Renal pelvis (tissue), 4 donors: ENCODE results near the gene TBC1D5. TPM values are rescaled to one million over a fixed set of nuclear protein-coding genes. Genes with fewer than 3 reads are reported as not detected.
"Not testable (repeated sequence)": the region's sequence is repeated elsewhere in the genome, so short reads cannot be mapped to it uniquely, and the experiment has no call there.

Experiments
- DNase-seq: peaks from one replicate; pipeline ENCODE4 v3.0.0-alpha.2; 2013
- polyA plus RNA-seq, 3 donors: library from polyadenylated mRNA; unstranded; fragments of 120-200 nt; gene quantifications; one replicate each; pipeline ENCODE4 v1.2.1, GENCODE V29; 2013; ENCODE audit not compliant: insufficient read length in 3 of 3

TBC1D5 gene
- polyA plus RNA-seq, 3 donors, result 46.4 to 52.8 (median 48.8) TPM

GRCh38 chr3:17411157-17411877 lies 331.1 kb downstream of the TBC1D5 start:
- DNase-seq, result no peak

- no peak for DNase-seq
Measured at GRCh38 chr3:17407576-17407975, 334.9 kb downstream of the TBC1D5 start.

GRCh38 chr3:17404548-17404947 lies 337.9 kb downstream of the TBC1D5 start:
- DNase-seq, result no peak

GRCh38 chr3:17402442-17402841 lies 340.0 kb downstream of the TBC1D5 start:
- no peak for DNase-seq

- no peak for DNase-seq
Measured at GRCh38 chr3:17401912-17402311, 340.5 kb downstream of the TBC1D5 start.

GRCh38 chr3:17399586-17399985 lies 342.8 kb downstream of the TBC1D5 start:
- DNase-seq, result no peak

GRCh38 chr3:17398959-17399551 lies 343.4 kb downstream of the TBC1D5 start:
- no peak for DNase-seq

GRCh38 chr3:17396036-17396435 lies 346.4 kb downstream of the TBC1D5 start:
- DNase-seq, result no peak

- DNase-seq, result no peak
Measured at GRCh38 chr3:17394541-17395155, 347.8 kb downstream of the TBC1D5 start.

GRCh38 chr3:17392516-17392915 lies 349.9 kb downstream of the TBC1D5 start:
- not testable (repeated sequence) for DNase-seq

GRCh38 chr3:17390785-17391184 lies 351.6 kb downstream of the TBC1D5 start:
- no peak for DNase-seq

GRCh38 chr3:17387108-17387507 lies 355.3 kb downstream of the TBC1D5 start:
- no peak for DNase-seq

- DNase-seq, result no peak
Measured at GRCh38 chr3:17386432-17386831, 356.0 kb downstream of the TBC1D5 start.

GRCh38 chr3:17384567-17385296 lies 357.7 kb downstream of the TBC1D5 start:
- DNase-seq, result no peak

- DNase-seq, result no peak
Measured at GRCh38 chr3:17373304-17373703, 369.1 kb downstream of the TBC1D5 start.

- DNase-seq, result no peak
Measured at GRCh38 chr3:17372362-17373210, 369.8 kb downstream of the TBC1D5 start.

- no peak for DNase-seq
Measured at GRCh38 chr3:17369973-17370372, 372.5 kb downstream of the TBC1D5 start.

GRCh38 chr3:17367171-17367570 lies 375.3 kb downstream of the TBC1D5 start:
- DNase-seq, result no peak

GRCh38 chr3:17360991-17361390 lies 381.4 kb downstream of the TBC1D5 start:
- DNase-seq, result no peak

GRCh38 chr3:17359911-17360310 lies 382.5 kb downstream of the TBC1D5 start:
- DNase-seq, result no peak

GRCh38 chr3:17357035-17357710 lies 385.3 kb downstream of the TBC1D5 start:
- DNase-seq, result no peak
